ENCODE data around the gene ZNF576.
A peak's percentile ranks its signal among the peaks of the same experiment; 100 is the strongest.
"Not testable (repeated sequence)": the region's sequence is repeated elsewhere in the genome, so short reads cannot be mapped to it uniquely, and the experiment has no call there.

The ZNF576 gene

GRCh38 chr19:43636121-43636683 is 39.8 kb downstream of the ZNF576 start:
- no peak for DNase-seq
- no peak for TF ChIP-seq POLR2A (IDR thresholded peaks at IDR 0.05; ENCODE audit: low read length)
- TF ChIP-seq GATA1 (IDR thresholded peaks at IDR 0.05; ENCODE audit: low read depth, low read length) = no peak

- DNase-seq = no peak
- TF ChIP-seq GATA1 (IDR thresholded peaks at IDR 0.05; ENCODE audit: low read depth, low read length) = no peak
- TF ChIP-seq POLR2A (IDR thresholded peaks at IDR 0.05; ENCODE audit: low read length) = no peak
Measured at GRCh38 chr19:43638214-43638994, 42.0 kb downstream of the ZNF576 start.

DNA sequence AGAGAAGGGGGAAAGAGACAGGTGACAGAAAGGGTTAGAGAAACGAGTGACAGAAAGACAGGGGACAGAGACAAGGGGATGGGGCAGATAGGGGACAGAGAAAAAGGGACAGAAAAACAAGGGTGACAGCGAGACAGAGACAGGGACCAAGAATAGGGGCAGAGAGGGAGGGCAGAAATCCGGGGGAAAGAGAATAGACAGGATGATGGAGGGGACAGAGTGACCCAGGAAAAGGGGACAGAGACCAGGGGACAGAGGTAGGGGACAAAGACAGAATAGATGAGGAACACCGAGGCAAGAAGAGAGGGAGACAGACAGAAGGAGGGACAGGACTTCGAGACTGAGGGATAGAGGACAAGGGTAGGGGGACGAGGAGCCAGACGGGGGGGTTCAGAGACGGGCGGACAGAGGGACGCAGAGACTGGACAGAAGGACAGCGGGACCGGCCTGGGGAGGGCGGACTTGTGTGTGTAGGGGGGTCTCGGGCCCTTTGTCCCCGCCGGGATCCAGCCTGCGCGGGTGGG is 42.7 kb downstream of the ZNF576 start:
- DNase-seq = no peak

GRCh38 chr19:43639519-43640423 is 43.4 kb downstream of the ZNF576 start, which contains the start of gene CADM4:
Gene CADM4, minus strand, starts transcription at chr19:43639850. Its CDS starts 60 bp downstream, at chr19:43639790.
- DNase-seq = peak; percentile 50 to 52
- TF ChIP-seq GATA1 (IDR thresholded peaks at IDR 0.05; ENCODE audit: low read depth, low read length) = no peak
- no peak for TF ChIP-seq POLR2A (IDR thresholded peaks at IDR 0.05; ENCODE audit: low read length)

More for the DNA sequence above, 42.7 kb downstream of the ZNF576 start:
- TF ChIP-seq GATA1 (IDR thresholded peaks at IDR 0.05; ENCODE audit: low read depth, low read length) = no peak
- TF ChIP-seq POLR2A (IDR thresholded peaks at IDR 0.05; ENCODE audit: low read length) = no peak

DNA sequence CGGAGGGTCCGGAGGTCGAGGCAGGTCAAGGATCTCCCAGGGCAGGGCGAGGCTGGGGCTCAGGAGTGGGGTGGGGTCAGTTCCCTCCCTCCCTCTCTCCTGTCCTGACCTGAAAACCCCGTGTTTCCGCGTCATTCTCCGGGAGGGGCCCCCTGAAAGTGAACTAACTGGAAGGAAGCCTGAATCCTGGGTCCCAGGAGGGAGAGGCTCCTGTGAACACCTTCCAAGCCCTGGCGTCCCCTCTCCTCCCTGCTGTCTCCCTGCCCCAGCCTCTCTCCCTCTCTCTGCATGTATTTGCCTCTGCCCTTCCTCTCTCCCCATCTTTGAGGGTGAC is 44.0 kb downstream of the ZNF576 start:
- DNase-seq = no peak
- TF ChIP-seq GATA1 (IDR thresholded peaks at IDR 0.05; ENCODE audit: low read depth, low read length) = no peak
- TF ChIP-seq POLR2A (IDR thresholded peaks at IDR 0.05; ENCODE audit: low read length) = no peak

GRCh38 chr19:43641333-43641732 is 44.9 kb downstream of the ZNF576 start:
- no peak for TF ChIP-seq GATA1 (IDR thresholded peaks at IDR 0.05; ENCODE audit: low read depth, low read length)
- TF ChIP-seq POLR2A (IDR thresholded peaks at IDR 0.05; ENCODE audit: low read length) = no peak
- no peak for DNase-seq

DNA sequence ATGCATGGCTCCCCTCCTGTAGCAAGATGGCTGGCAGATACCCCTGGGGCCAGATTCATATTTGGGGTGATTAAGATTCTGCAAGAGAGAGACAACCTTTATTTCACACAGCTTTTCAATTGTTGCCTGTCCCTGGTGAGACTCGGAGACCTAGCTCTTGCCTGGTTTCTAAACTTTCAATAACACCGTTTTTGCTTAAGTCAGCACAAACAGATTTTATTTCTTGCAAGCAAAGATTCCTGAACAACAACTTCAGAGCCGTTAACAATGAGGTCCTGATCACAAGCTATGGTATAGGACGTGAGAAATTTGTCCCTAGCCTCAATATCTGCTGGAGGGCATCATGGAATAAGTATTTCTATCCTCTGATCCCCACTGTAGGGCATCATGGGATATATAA is 46.1 kb downstream of the ZNF576 start:
- no peak for TF ChIP-seq POLR2A (IDR thresholded peaks at IDR 0.05; ENCODE audit: low read length)
- no peak for TF ChIP-seq GATA1 (IDR thresholded peaks at IDR 0.05; ENCODE audit: low read depth, low read length)
- DNase-seq = no peak

- no peak for TF ChIP-seq GATA1 (IDR thresholded peaks at IDR 0.05; ENCODE audit: low read depth, low read length)
- TF ChIP-seq POLR2A (IDR thresholded peaks at IDR 0.05; ENCODE audit: low read length) = no peak
Measured at GRCh38 chr19:43643326-43643725, 46.9 kb downstream of the ZNF576 start.

GRCh38 chr19:43644181-43644580 is 47.8 kb downstream of the ZNF576 start:
- TF ChIP-seq POLR2A (IDR thresholded peaks at IDR 0.05; ENCODE audit: low read length) (no peak), GATA1 (IDR thresholded peaks at IDR 0.05; ENCODE audit: low read depth, low read length) (no peak)
- DNase-seq = no peak

More at GRCh38 chr19:43643326-43643725, 46.9 kb downstream of the ZNF576 start:
- DNase-seq = no peak

DNA sequence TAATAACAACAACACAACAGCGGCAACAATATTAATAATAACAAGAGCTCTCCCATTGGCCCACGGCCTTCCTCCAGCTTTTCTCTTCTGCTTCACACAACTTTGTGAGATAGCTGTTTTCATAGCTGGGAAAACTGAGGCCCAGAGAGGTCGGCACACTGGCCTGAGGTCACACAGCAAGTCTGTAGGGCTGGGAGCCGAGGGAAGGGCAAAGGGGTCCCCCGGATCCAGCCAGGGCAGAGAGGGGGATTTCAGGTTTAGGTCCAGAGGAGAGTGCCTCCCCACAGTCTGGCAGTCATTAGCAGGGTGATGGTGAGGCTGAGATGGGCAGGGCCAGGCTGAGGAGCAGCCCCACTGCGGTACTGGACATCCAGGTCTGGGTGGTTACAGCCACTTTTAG is 52.2 kb downstream of the ZNF576 start:
- no peak for TF ChIP-seq GATA1 (IDR thresholded peaks at IDR 0.05; ENCODE audit: low read depth, low read length)
- TF ChIP-seq POLR2A (IDR thresholded peaks at IDR 0.05; ENCODE audit: low read length) = no peak
- no peak for DNase-seq

- DNase-seq = no peak
- TF ChIP-seq POLR2A (IDR thresholded peaks at IDR 0.05; ENCODE audit: low read length) (no peak), GATA1 (IDR thresholded peaks at IDR 0.05; ENCODE audit: low read depth, low read length) (no peak)
Measured at GRCh38 chr19:43649514-43649913, 53.1 kb downstream of the ZNF576 start.

- DNase-seq = not testable (repeated sequence)
Measured at GRCh38 chr19:43650276-43650675, 53.9 kb downstream of the ZNF576 start.
